IMR-90 (cell line): Measurements from ENCODE around the gene LYZL1. TPM values are rescaled to one million over a fixed set of nuclear protein-coding genes. Genes with fewer than 3 reads are reported as not detected.

Experiments
- ATAC-seq: fragments of 200-7000 bp; cut with Tn5 transposase; 2 replicates; pipeline ENCODE4 v1.9.1; 2020; ENCODE audit warnings: low read depth, mild to moderate bottlenecking, moderate library complexity
- BruUV-seq: library from RNA; stranded (reverse); fragments of 400-500 nt; replicated peaks from 2 replicates; lab custom pipeline; 2021; lab: Mats Ljungman, UMichigan
- CTCF ChIA-PET: fragments of 300-600 bp; formaldehyde crosslinking; extraction: SDS; loops from one replicate; lab custom pipeline; 2021; ENCODE audit warnings: antibody characterized with exemption; lab: Yijun Ruan, JAX
- POLR2A ChIA-PET: fragments of 300-600 bp; sonication (Branson Sonifier 250); formaldehyde crosslinking; loops from one replicate; lab custom pipeline; 2022; ENCODE audit warnings: antibody characterized with exemption; ENCODE audit not compliant: unreplicated experiment; lab: Charles Lee
- DNase-seq: peaks from one replicate; pipeline ENCODE4 v3.0.0; 2013
- H2AFZ ChIP-seq: replicated peaks from 2 replicates; pipeline ENCODE3; 2013; ENCODE audit warnings: low read length, mild to moderate bottlenecking; ENCODE audit not compliant: poor library complexity
- H2AK5ac ChIP-seq: 2 replicates; pipeline ENCODE4 v1.6.1; 2013; ENCODE audit warnings: low read depth, low read length, inconsistent platforms
- H2AK9ac ChIP-seq: replicated peaks from 2 replicates; pipeline ENCODE3; 2013; ENCODE audit warnings: mild to moderate bottlenecking, low read depth, low read length, moderate library complexity; ENCODE audit not compliant: poor library complexity
- H2BK120ac ChIP-seq: 2 replicates; pipeline ENCODE4 v1.6.1; 2013; ENCODE audit warnings: low read depth, low read length, inconsistent platforms
- H2BK15ac ChIP-seq: 3 replicates; pipeline ENCODE4 v1.6.1; 2013; ENCODE audit warnings: low read depth, low read length, inconsistent platforms
- H2BK20ac ChIP-seq: 2 replicates; pipeline ENCODE4 v1.6.1; 2013; ENCODE audit warnings: low read depth, mild to moderate bottlenecking, inconsistent platforms, low read length, moderate library complexity
- H2BK5ac ChIP-seq: 2 replicates; pipeline ENCODE4 v1.6.1; 2013; ENCODE audit warnings: mild to moderate bottlenecking, low read depth, low read length, inconsistent platforms; ENCODE audit not compliant: poor library complexity, severe bottlenecking
- H3K14ac ChIP-seq: replicated peaks from 2 replicates; pipeline ENCODE4 v1.6.1; 2013; ENCODE audit warnings: low read depth, low read length, inconsistent platforms
- H3K18ac ChIP-seq: 2 replicates; pipeline ENCODE4 v1.6.1; 2013; ENCODE audit warnings: low read depth, low read length, control low read depth
- H3K23ac ChIP-seq: 2 replicates; pipeline ENCODE4 v1.6.1; 2013; ENCODE audit warnings: low read depth, low read length, inconsistent platforms
- H3K27ac ChIP-seq: 2 replicates; pipeline ENCODE4 v1.5.1; 2013; ENCODE audit warnings: mild to moderate bottlenecking, control low read depth, low read length; ENCODE audit not compliant: insufficient read depth
- H3K27me3 ChIP-seq: 2 replicates; pipeline ENCODE4 v1.6.1; 2013; ENCODE audit warnings: low read length; ENCODE audit not compliant: control insufficient read depth, insufficient read depth
- H3K36me3 ChIP-seq: 2 replicates; pipeline ENCODE4 v1.6.1; 2013; ENCODE audit warnings: low read length, mixed read lengths; ENCODE audit not compliant: control insufficient read depth, insufficient read depth
- H3K4ac ChIP-seq: 2 replicates; pipeline ENCODE4 v1.6.1; 2013; ENCODE audit warnings: low read depth, low read length, inconsistent platforms
- H3K4me1 ChIP-seq: 2 replicates; pipeline ENCODE4 v1.6.1; 2013; ENCODE audit warnings: low read length, mixed read lengths; ENCODE audit not compliant: control insufficient read depth, insufficient read depth
- H3K4me2 ChIP-seq: 2 replicates; pipeline ENCODE4 v1.6.1; 2013; ENCODE audit warnings: low read depth, mild to moderate bottlenecking, control low read depth, low read length, moderate library complexity
- H3K4me3 ChIP-seq: 2 replicates; pipeline ENCODE4 v1.5.1; 2013; ENCODE audit warnings: low read depth, mild to moderate bottlenecking, control low read depth, low read length, moderate library complexity; ENCODE audit not compliant: insufficient read depth
- H3K56ac ChIP-seq: 2 replicates; pipeline ENCODE4 v1.6.1; 2013; ENCODE audit warnings: low read length, inconsistent platforms; ENCODE audit not compliant: insufficient read depth; ENCODE audit errors: extremely low read depth
- H3K79me1 ChIP-seq, 2 experiments: 2 replicates each; pipeline ENCODE4 v1.6.1; 2013; ENCODE audit warnings: low read length in 2 of 2, inconsistent platforms in 1 of 2, low read depth in 1 of 2
- H3K9ac ChIP-seq: 2 replicates; pipeline ENCODE4 v1.6.1; 2013; ENCODE audit warnings: low read depth, low read length, control low read depth
- H3K9me1 ChIP-seq: 2 replicates; pipeline ENCODE4 v1.6.1; 2013; ENCODE audit warnings: low read length, inconsistent platforms; ENCODE audit not compliant: insufficient read depth
- H3K9me3 ChIP-seq: 2 replicates; pipeline ENCODE4 v1.6.1; 2013; ENCODE audit warnings: low read length; ENCODE audit not compliant: control insufficient read depth, insufficient read depth
- H4K20me1 ChIP-seq: 2 replicates; pipeline ENCODE4 v1.6.1; 2013; ENCODE audit warnings: low read length, inconsistent platforms; ENCODE audit not compliant: insufficient read depth
- H4K5ac ChIP-seq: 2 replicates; pipeline ENCODE4 v1.6.1; 2013; ENCODE audit warnings: mild to moderate bottlenecking, low read depth, low read length, control low read depth
- H4K8ac ChIP-seq, 2 experiments: 2 replicates each; pipeline ENCODE4 v1.6.1; 2013; ENCODE audit warnings: low read depth in 2 of 2, low read length in 2 of 2, control low read depth in 1 of 2, inconsistent platforms in 1 of 2
- H4K91ac ChIP-seq: 2 replicates; pipeline ENCODE4 v1.6.1; 2013; ENCODE audit warnings: low read depth, low read length, inconsistent platforms; ENCODE audit not compliant: insufficient read depth
- BHLHE40 ChIP-seq: fragments of 150-350 bp; IDR thresholded peaks from 2 replicates; pipeline ENCODE4 v1.6.1; 2016; ENCODE audit warnings: mild to moderate bottlenecking, low read depth, low read length
- FOS ChIP-seq: fragments of 150-350 bp; IDR thresholded peaks from 2 replicates; pipeline ENCODE4 v1.6.1; 2016; ENCODE audit warnings: low read depth, low read length
- MAZ ChIP-seq: IDR thresholded peaks from 2 replicates; pipeline ENCODE4 v1.6.1; 2012; ENCODE audit warnings: low read depth, mild to moderate bottlenecking, low read length, improper control_type of control experiment, moderate library complexity, borderline replicate concordance
- MXI1 ChIP-seq: IDR thresholded peaks from 2 replicates; pipeline ENCODE4 v1.6.1; 2012; ENCODE audit warnings: low read depth, mild to moderate bottlenecking, low read length, moderate library complexity, borderline replicate concordance
- NFE2L2 ChIP-seq: fragments of 150-350 bp; IDR thresholded peaks from 2 replicates; pipeline ENCODE4 v1.6.1; 2016; ENCODE audit warnings: low read depth, mild to moderate bottlenecking, low read length
- POLR2A ChIP-seq: IDR thresholded peaks from 2 replicates; pipeline ENCODE4 v1.6.1; 2012; ENCODE audit warnings: mild to moderate bottlenecking, low read depth, low read length
- RAD21 ChIP-seq: IDR thresholded peaks from 2 replicates; pipeline ENCODE4 v1.6.1; 2012; ENCODE audit warnings: low read length, improper control_type of control experiment
- RCOR1 ChIP-seq: IDR thresholded peaks from 2 replicates; pipeline ENCODE4 v1.6.1; 2012; ENCODE audit warnings: mild to moderate bottlenecking, low read length, improper control_type of control experiment; ENCODE audit not compliant: insufficient replicate concordance
- RFX5 ChIP-seq: IDR thresholded peaks from 2 replicates; pipeline ENCODE4 v1.8.0; 2012; ENCODE audit warnings: low read depth, mild to moderate bottlenecking, low read length, moderate library complexity
- WGBS, 2 experiments: methylation state at CpG; one replicate each; pipeline versions ENCODE4 v1.1.5 to v1.1.7; 2013; ENCODE audit warnings: missing lambda C conversion rate in 2 of 2; ENCODE audit not compliant: insufficient read length in 1 of 2; ENCODE audit errors: extremely low coverage in 2 of 2; 5-methylcytosine and 5-hydroxymethylcytosine counted together
- dilution Hi-C: fragments of 300-500 bp; cut with HindIII; formaldehyde crosslinking; loops from one replicate; pipeline ENCODE4 v1.14.3; 2018; ENCODE audit warnings: low sequenced_read_pairs; ENCODE audit not compliant: unreplicated experiment
- in situ Hi-C: fragments of 300-500 bp; cut with MboI; formaldehyde crosslinking; loops from 3 replicates; pipeline ENCODE4 v1.14.3; 2019; ENCODE audit warnings: low sequenced_read_pairs, inconsistent platforms, mixed read lengths
- intact Hi-C: fragments of 100-400 bp; cut with micrococcal nuclease; formaldehyde crosslinking; loops from 2 replicates; pipeline ENCODE4 v1.10.0; 2022
- polyA plus RNA-seq, 3 experiments: library from polyadenylated mRNA; depleted of rRNA; stranded (reverse); fragments of >200 nt; gene quantifications; 2 replicates each; pipeline ENCODE4 v1.2.3, GENCODE V29; 2012; ENCODE audit warnings: low replicate concordance in 1 of 3
- total RNA-seq: library from RNA; depleted of rRNA; stranded (reverse); fragments of >200 nt; gene quantifications from 2 replicates; pipeline ENCODE4 v1.2.3, GENCODE V29; 2012

Gene LYZL1
- total and polyA plus RNA-seq, 2 of the 4 experiments (the other 2 are of a cell fraction), result not detected

GRCh38 chr10:29353887-29354561 lies 65.2 kb downstream of the LYZL1 start:
- dilution Hi-C loops, result no loop called here
- Histone ChIP-seq H4K8ac (no peak overlapping the region), H2BK20ac (no peak overlapping the region), H3K9ac (no peak overlapping the region), H2BK15ac (no peak overlapping the region), H3K9me1 (no peaks in the 10 kb centered on the region), H3K56ac (no peak overlapping the region), H3K4ac (no peak overlapping the region), H3K4me3 (no peak overlapping the region), H3K36me3 (no peaks in the 10 kb centered on the region), H3K79me1 (no peaks in the 10 kb centered on the region), H2AK9ac (no peak overlapping the region), H3K4me2 (no peak overlapping the region), H3K9me3 (no peaks in the 10 kb centered on the region), H3K18ac (no peak overlapping the region), H4K91ac (no peak overlapping the region), H3K27me3 (peaks cover 19% of the 10 kb centered on the region), H3K14ac (no peak overlapping the region), H2BK120ac (no peak overlapping the region), H4K20me1 (no peaks in the 10 kb centered on the region), H2AFZ (no peak overlapping the region), H2BK5ac (no peak overlapping the region), H3K27ac (no peak overlapping the region), H3K4me1 (peaks cover 6% of the 10 kb centered on the region; the same call in 1 of the 2 replicates), H2AK5ac (no peak overlapping the region), H4K5ac (no peak overlapping the region), H3K23ac (no peak overlapping the region)
- no TSS peak for BruUV-seq
- WGBS, 2 experiments, result 33% methylated on average over 1 of the region's 3 CpGs; no CpG with 5 or more reads in 1 of the 2 experiments
- DNase-seq (no peak), ATAC-seq (no peak)
- ChIA-PET POLR2A (interaction anchor here (0.6 kb wide), 1 partner anchor 246 kb away, joined by 3 read pairs; no protein-coding TSS in a partner anchor), CTCF (interaction anchor here (0.6 to 0.7 kb wide), 2 partner anchors 21 to 666 kb away, joined by 6 read pairs; no protein-coding TSS in a partner anchor)
- in situ Hi-C loops, result no loop called here
- intact Hi-C loops, result no loop called here
- TF ChIP-seq BHLHE40 (no peak), RFX5 (no peak), MAZ (no peak), RCOR1 (no peak), FOS (no peak), POLR2A (no peak), RAD21 (no peak), NFE2L2 (no peak), MXI1 (no peak)
